AG10803 (cell line): ENCODE measurements around the gene CDKN2B.
"Not testable (repeated sequence)": the region's sequence is repeated elsewhere in the genome, so short reads cannot be mapped to it uniquely, and the experiment has no call there.

Experiments
- DNase-seq: peaks from one replicate; pipeline ENCODE4 v3.0.0; 2010; ENCODE audit warnings: low read depth
- H3K4me3 ChIP-seq: 2 replicates; pipeline ENCODE4 v1.5.1; 2011; ENCODE audit warnings: mild to moderate bottlenecking, low read length, control low read depth
- TF ChIP-seq, protein P1 (sequence below): conservative IDR thresholded peaks from 2 replicates; pipeline ENCODE4 v1.5.1; 2011; ENCODE audit warnings: mild to moderate bottlenecking, low read length, control low read depth, inconsistent platforms

CDKN2B gene

DNA sequence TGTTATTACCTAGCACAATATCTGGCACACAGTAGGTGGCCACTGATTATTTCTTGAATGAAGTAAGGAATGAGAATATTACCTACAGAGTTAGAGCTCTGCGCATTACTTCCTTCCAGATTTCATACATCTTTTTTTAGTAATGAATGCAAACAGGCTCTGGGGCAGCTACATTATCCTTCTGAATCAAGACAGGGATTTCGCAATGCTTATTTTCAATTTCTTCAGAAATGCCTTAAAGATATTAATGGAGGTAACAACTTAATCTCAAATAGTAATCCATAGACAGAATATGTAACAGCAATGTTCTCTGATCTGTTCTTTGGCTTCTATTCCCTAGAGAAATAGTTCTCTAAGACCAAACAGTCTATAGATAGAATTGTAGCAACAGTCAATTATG lies 47.5 kb downstream of the CDKN2B start:
- TF ChIP-seq, protein P1, sequence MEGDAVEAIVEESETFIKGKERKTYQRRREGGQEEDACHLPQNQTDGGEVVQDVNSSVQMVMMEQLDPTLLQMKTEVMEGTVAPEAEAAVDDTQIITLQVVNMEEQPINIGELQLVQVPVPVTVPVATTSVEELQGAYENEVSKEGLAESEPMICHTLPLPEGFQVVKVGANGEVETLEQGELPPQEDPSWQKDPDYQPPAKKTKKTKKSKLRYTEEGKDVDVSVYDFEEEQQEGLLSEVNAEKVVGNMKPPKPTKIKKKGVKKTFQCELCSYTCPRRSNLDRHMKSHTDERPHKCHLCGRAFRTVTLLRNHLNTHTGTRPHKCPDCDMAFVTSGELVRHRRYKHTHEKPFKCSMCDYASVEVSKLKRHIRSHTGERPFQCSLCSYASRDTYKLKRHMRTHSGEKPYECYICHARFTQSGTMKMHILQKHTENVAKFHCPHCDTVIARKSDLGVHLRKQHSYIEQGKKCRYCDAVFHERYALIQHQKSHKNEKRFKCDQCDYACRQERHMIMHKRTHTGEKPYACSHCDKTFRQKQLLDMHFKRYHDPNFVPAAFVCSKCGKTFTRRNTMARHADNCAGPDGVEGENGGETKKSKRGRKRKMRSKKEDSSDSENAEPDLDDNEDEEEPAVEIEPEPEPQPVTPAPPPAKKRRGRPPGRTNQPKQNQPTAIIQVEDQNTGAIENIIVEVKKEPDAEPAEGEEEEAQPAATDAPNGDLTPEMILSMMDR, result no peak
- no peak overlapping the region for H3K4me3 ChIP-seq
- no peak for DNase-seq

DNA sequence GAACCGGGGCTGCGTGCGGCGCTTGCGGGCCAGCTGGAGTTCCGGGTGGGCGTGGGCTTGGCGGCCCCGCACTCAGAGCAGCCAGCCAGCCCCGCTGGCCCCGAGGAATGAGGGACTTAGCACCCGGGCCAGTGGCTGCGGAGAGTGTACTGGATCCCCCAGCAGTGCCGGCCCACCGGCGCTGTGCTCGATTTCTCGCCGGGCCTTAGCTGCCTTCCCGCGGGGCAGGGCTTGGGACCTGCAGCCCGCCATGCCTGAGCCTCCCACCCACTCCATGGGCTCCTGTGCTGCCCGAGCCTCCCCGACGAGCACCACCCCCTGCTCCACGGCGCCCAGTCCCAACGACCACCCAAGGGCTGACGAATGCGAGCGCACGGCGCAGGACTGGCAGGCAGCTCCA lies 49.8 kb downstream of the CDKN2B start:
- DNase-seq, H3K4me3 ChIP-seq: not testable (repeated sequence)

DNA sequence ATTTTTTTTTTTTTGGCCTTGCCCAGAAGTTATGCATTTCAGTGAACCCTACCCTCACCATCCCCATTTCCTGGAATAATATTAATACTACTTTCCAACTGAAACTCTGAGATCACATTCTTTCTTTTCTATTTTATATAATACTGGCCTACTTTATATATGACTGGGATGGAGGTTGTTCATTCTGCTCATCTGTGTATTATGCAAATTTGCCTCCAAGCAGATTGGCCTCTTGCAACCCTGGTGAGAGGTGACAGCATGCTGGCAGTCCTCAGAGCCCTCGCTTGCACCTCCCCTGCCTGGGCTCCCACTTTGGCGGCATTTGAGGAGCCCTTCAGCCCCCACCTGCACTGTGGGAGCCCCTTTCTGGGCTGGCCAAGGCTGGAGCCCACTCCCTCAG lies 50.3 kb downstream of the CDKN2B start:
- TF ChIP-seq, protein P1, result no peak
- no peak for DNase-seq
- H3K4me3 ChIP-seq, result no peak overlapping the region
